Hepatocyte (in vitro differentiated cells): ENCODE measurements around the gene GMDS. TPM values are rescaled to one million over a fixed set of nuclear protein-coding genes. Genes with fewer than 3 reads are reported as not detected.

Experiments used
- DNase-seq: peaks from one replicate; pipeline ENCODE4 v3.0.0-alpha.2; 2016; ENCODE audit warnings: low spot score
- H2AFZ ChIP-seq: fragments of 200-600 bp; sonication (generic); 2 replicates; pipeline ENCODE4 v1.6.0; 2016; ENCODE audit warnings: antibody characterized with exemption, mild to moderate bottlenecking
- H3K27ac ChIP-seq: fragments of 200-600 bp; sonication (generic); 2 replicates; pipeline ENCODE4 v1.5.1; 2016; ENCODE audit warnings: mild to moderate bottlenecking
- H3K27me3 ChIP-seq: fragments of 200-600 bp; sonication (generic); 2 replicates; pipeline ENCODE4 v1.6.1; 2016
- H3K36me3 ChIP-seq: fragments of 200-600 bp; sonication (generic); replicated peaks from 2 replicates; pipeline ENCODE4 v1.5.1; 2016; ENCODE audit warnings: low read depth; ENCODE audit not compliant: insufficient read depth
- H3K4me1 ChIP-seq: fragments of 200-600 bp; sonication (generic); 2 replicates; pipeline ENCODE4 v1.5.1; 2016; ENCODE audit warnings: mild to moderate bottlenecking, moderate library complexity; ENCODE audit not compliant: insufficient read depth
- H3K4me2 ChIP-seq: fragments of 200-600 bp; sonication (generic); 2 replicates; pipeline ENCODE4 v1.6.0; 2016
- H3K4me3 ChIP-seq: fragments of 200-600 bp; sonication (generic); 2 replicates; pipeline ENCODE4 v1.5.1; 2016; ENCODE audit warnings: mild to moderate bottlenecking
- H3K79me2 ChIP-seq: fragments of 200-600 bp; sonication (generic); 2 replicates; pipeline ENCODE4 v1.6.0; 2017; ENCODE audit warnings: mild to moderate bottlenecking
- H3K9me2 ChIP-seq: fragments of 200-600 bp; sonication (generic); replicated peaks from 2 replicates; pipeline ENCODE4 v1.6.0; 2017; ENCODE audit warnings: mild to moderate bottlenecking; ENCODE audit not compliant: insufficient read depth
- H3K9me3 ChIP-seq: fragments of 200-600 bp; sonication (generic); 2 replicates; pipeline ENCODE4 v1.5.1; 2016; ENCODE audit warnings: low read depth, mild to moderate bottlenecking
- H4K20me1 ChIP-seq: fragments of 200-600 bp; sonication (generic); 2 replicates; pipeline ENCODE4 v1.6.0; 2016; ENCODE audit warnings: mild to moderate bottlenecking; ENCODE audit not compliant: insufficient read depth, poor library complexity, severe bottlenecking
- CTCF ChIP-seq: fragments of 200-600 bp; sonication (generic); IDR thresholded peaks from 2 replicates; pipeline ENCODE4 v1.5.1; 2016; ENCODE audit warnings: antibody characterized with exemption, mild to moderate bottlenecking; ENCODE audit not compliant: poor library complexity
- EZH2 ChIP-seq: fragments of 200-600 bp; sonication (generic); IDR thresholded peaks from 2 replicates; pipeline ENCODE4 v1.6.1; 2016; ENCODE audit warnings: antibody characterized with exemption, mild to moderate bottlenecking, borderline replicate concordance
- EZH2phosphoT487 ChIP-seq: fragments of 200-600 bp; sonication (generic); IDR thresholded peaks from one replicate; pipeline ENCODE4 v1.6.1; 2018; ENCODE audit warnings: antibody characterized with exemption, mild to moderate bottlenecking, low read depth, moderate library complexity; ENCODE audit not compliant: unreplicated experiment, severe bottlenecking
- WGBS: methylation state at CpG from one replicate; pipeline ENCODE4 v1.1.6; 2016; ENCODE audit warnings: low lambda C conversion rate; ENCODE audit errors: missing lambda C conversion rate; 5-methylcytosine and 5-hydroxymethylcytosine counted together
- polyA plus RNA-seq: library from polyadenylated mRNA; unstranded; fragments of >200 nt; fragmentation: Nextera tagmentation; extraction: Ambion mirVana; gene quantifications from 2 replicates; pipeline ENCODE4 v1.2.1, GENCODE V29; 2016
- total RNA-seq: library from RNA; depleted of rRNA; stranded (reverse); fragments of >200 nt; gene quantifications from 2 replicates; pipeline ENCODE4 v1.2.3, GENCODE V29; 2014

The GMDS gene
- total and polyA plus RNA-seq, 2 experiments from 2014 or later = 20.7 to 32.6 TPM

DNA sequence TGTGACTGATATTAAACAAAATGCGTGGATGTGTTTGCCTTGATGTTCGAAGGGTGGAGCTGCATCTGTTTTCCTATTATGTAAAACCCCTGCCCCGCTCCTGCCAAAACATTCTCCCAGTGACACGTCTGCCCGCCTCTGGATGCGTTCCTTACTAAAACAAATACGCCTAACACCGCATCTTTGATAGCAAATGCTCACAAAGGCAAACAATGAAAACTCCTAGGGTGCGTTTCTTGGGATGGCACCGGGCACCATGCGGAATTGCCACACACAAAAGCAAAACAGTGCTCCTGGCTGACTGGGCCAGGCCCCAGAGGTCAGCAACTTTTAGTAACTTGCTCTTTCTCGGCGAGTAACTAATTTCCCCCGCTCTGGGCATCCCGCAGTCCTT lies 644.6 kb downstream of the GMDS start:
- Histone ChIP-seq H3K4me2 (no peak overlapping the region), H4K20me1 (no peaks in the 10 kb centered on the region), H2AFZ (no peak overlapping the region), H3K36me3 (no peaks in the 10 kb centered on the region), H3K27me3 (peaks cover 49% of the 10 kb centered on the region), H3K9me2 (no peaks in the 10 kb centered on the region), H3K9me3 (no peaks in the 10 kb centered on the region), H3K4me1 (peaks cover 12% of the 10 kb centered on the region), H3K27ac (no peak overlapping the region), H3K79me2 (no peaks in the 10 kb centered on the region), H3K4me3 (no peak overlapping the region)
- WGBS = 70% methylated on average over 15 of the region's 15 CpGs
- DNase-seq = no peak
- TF ChIP-seq EZH2phosphoT487 (no peak), CTCF (no peak), EZH2 (no peak)

DNA sequence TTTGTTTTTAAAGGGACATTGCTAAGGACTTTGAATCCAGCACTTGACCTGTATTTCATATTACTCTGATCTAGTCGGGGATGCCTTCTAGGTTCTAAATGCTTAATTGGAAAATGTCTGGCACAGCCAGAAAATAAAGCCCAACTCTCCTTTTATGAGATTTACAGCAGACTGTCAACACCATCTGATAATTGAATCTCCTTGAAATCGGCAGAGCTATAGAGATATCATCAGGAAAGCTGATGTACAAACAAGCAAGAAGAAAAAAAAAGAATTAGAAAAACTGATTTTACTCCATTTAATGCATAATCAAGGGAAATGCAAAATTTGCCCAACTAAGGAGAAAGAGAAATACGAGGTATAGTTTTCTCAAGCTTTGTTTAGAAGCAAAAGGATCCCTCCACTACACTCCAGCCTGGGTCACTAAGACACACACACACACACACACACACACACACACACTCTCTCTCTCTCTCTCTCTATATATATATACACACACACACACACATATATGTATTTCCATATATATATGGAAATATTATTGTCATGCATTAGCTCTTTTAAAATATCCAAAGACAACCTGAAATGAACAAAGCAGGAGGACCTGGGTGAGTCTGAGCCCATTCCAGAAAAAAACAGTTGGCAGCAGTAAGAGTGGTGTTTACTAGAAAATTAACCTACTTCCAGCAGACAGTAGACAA lies 645.2 kb downstream of the GMDS start:
- Histone ChIP-seq H3K4me2 (no peak overlapping the region), H3K9me2 (no peaks in the 10 kb centered on the region), H3K4me3 (no peak overlapping the region), H4K20me1 (no peaks in the 10 kb centered on the region), H2AFZ (no peak overlapping the region), H3K4me1 (peaks cover 12% of the 10 kb centered on the region), H3K9me3 (no peaks in the 10 kb centered on the region), H3K27me3 (peaks cover 43% of the 10 kb centered on the region), H3K36me3 (no peaks in the 10 kb centered on the region), H3K27ac (no peak overlapping the region), H3K79me2 (no peaks in the 10 kb centered on the region)
- DNase-seq = no peak
- WGBS = 65% methylated on average over 3 of the region's 3 CpGs
- TF ChIP-seq EZH2 = no peak
- no peak for TF ChIP-seq CTCF
- TF ChIP-seq EZH2phosphoT487 = no peak

DNA sequence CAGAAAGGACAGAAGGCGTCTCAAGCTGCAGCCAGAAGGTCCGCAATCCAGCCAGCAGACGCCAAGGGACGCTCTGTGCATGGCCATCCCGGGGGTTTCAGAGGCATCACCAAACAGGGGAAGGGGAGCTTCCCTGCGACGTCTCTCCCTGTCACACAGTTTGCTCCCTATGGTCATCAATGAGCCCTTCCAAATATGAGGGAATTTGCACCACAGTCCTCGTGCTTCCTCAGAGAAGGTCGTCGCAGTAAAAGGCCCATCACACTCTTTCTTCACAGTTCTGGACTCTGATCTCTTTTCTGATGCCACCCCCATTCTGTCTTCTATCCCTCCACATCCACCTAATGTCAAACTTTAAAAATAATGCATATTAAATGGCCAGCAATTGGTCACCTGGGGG lies 645.9 kb downstream of the GMDS start:
- no peak for DNase-seq
- 95% methylated on average over 10 of the region's 10 CpGs for WGBS
- H3K4me2 ChIP-seq = no peak overlapping the region
- H3K79me2 ChIP-seq = no peaks in the 10 kb centered on the region
- H3K9me3 ChIP-seq = no peaks in the 10 kb centered on the region
- no peaks in the 10 kb centered on the region for H3K36me3 ChIP-seq
- H3K27me3 ChIP-seq = peaks cover 39% of the 10 kb centered on the region
- no peak overlapping the region for H2AFZ ChIP-seq
- H3K4me3 ChIP-seq = no peak overlapping the region
- no peak overlapping the region for H3K27ac ChIP-seq
- TF ChIP-seq CTCF = no peak
- no peak for TF ChIP-seq EZH2
- no peak for TF ChIP-seq EZH2phosphoT487
- no peaks in the 10 kb centered on the region for H4K20me1 ChIP-seq
- no peaks in the 10 kb centered on the region for H3K9me2 ChIP-seq
- peaks cover 7% of the 10 kb centered on the region for H3K4me1 ChIP-seq
